HTERT RPE-1 (cell line): Measurements from ENCODE around the gene KLHL25.
"Not testable (repeated sequence)": the region's sequence is repeated elsewhere in the genome, so short reads cannot be mapped to it uniquely, and the experiment has no call there.

ENCODE experiments used
- in situ Hi-C: fragments of 300-500 bp; cut with MboI; formaldehyde crosslinking; loops from 4 replicates; pipeline ENCODE4 v1.14.3; 2020; ENCODE audit warnings: low sequenced_read_pairs

KLHL25 gene

GRCh38 chr15:85810075-85810474, 15.3 kb upstream of the KLHL25 start:
- in situ Hi-C loops, result no loop called here

GRCh38 chr15:85805420-85805819, 10.7 kb upstream of the KLHL25 start:
- in situ Hi-C loops, result no loop called here

GRCh38 chr15:85804481-85805170, 9.9 kb upstream of the KLHL25 start:
- in situ Hi-C loops, result no loop called here

GRCh38 chr15:85802617-85803016, 7.9 kb upstream of the KLHL25 start:
- in situ Hi-C loops, result not testable (repeated sequence)

GRCh38 chr15:85800478-85801123, 5.9 kb upstream of the KLHL25 start:
- in situ Hi-C loops, result no loop called here

- in situ Hi-C loops, result not testable (repeated sequence)
These were observed 1.6 kb upstream of the KLHL25 start for GRCh38 chr15:85796371-85796770.

GRCh38 chr15:85795337-85796305, 896 bp upstream of the KLHL25 start:
- in situ Hi-C loops, result no loop called here

GRCh38 chr15:85793641-85794597, 806 bp downstream of the KLHL25 start:
- in situ Hi-C loops, result no loop called here

- in situ Hi-C loops, result no loop called here
These were observed 1.7 kb downstream of the KLHL25 start for GRCh38 chr15:85792912-85793590.

GRCh38 chr15:85792102-85792731, 2.5 kb downstream of the KLHL25 start:
- in situ Hi-C loops, result no loop called here

GRCh38 chr15:85789496-85789875, 5.2 kb downstream of the KLHL25 start:
- in situ Hi-C loops, result no loop called here

GRCh38 chr15:85788771-85789495, 5.8 kb downstream of the KLHL25 start:
- in situ Hi-C loops, result no loop called here

- in situ Hi-C loops, result no loop called here
These were observed 8.0 kb downstream of the KLHL25 start for GRCh38 chr15:85786781-85787114.

- in situ Hi-C loops, result no loop called here
These were observed 8.6 kb downstream of the KLHL25 start for GRCh38 chr15:85785887-85786780.

- in situ Hi-C loops, result no loop called here
These were observed 12.7 kb downstream of the KLHL25 start for GRCh38 chr15:85782064-85782463.

- in situ Hi-C loops, result no loop called here
These were observed 13.6 kb downstream of the KLHL25 start for GRCh38 chr15:85781099-85781498.

GRCh38 chr15:85780225-85780985, 14.3 kb downstream of the KLHL25 start:
- in situ Hi-C loops, result no loop called here
